Cardiac muscle cell (in vitro differentiated cells and primary cell): ENCODE data around the gene RPS4Y2. TPM values are rescaled to one million over a fixed set of nuclear protein-coding genes. Genes with fewer than 3 reads are reported as not detected.

Source experiments
- DNase-seq, 2 donors: peaks; one replicate each; pipeline versions ENCODE4 v3.0.0 to v3.0.0-alpha.2; 2010 to 2017; ENCODE audit warnings: low read depth in 1 of 2, low spot score in 1 of 2
- H3K27ac ChIP-seq: fragments of 200-600 bp; sonication (generic); 2 replicates; pipeline ENCODE4 v1.5.1; 2016
- H3K27me3 ChIP-seq: fragments of 200-600 bp; sonication (generic); 2 replicates; pipeline ENCODE4 v1.6.0; 2016; ENCODE audit warnings: control low read depth
- H3K36me3 ChIP-seq: fragments of 200-600 bp; sonication (generic); 2 replicates; pipeline ENCODE4 v1.5.1; 2016; ENCODE audit warnings: control low read depth
- H3K4me1 ChIP-seq: fragments of 200-600 bp; sonication (generic); 2 replicates; pipeline ENCODE4 v1.8.1; 2017; ENCODE audit warnings: low read depth, mild to moderate bottlenecking, mixed run types
- H3K4me3 ChIP-seq: fragments of 200-600 bp; sonication (generic); 2 replicates; pipeline ENCODE4 v1.5.1; 2016; ENCODE audit warnings: mild to moderate bottlenecking
- H3K9me3 ChIP-seq: fragments of 200-600 bp; sonication (generic); 2 replicates; pipeline ENCODE4 v1.5.1; 2017; ENCODE audit warnings: low read depth, mild to moderate bottlenecking, control low read depth
- CTCF ChIP-seq: IDR thresholded peaks from 2 replicates; pipeline ENCODE4 v1.5.1; 2012; ENCODE audit warnings: low read depth, mild to moderate bottlenecking, low read length
- polyA plus RNA-seq: library from polyadenylated mRNA; unstranded; fragments of >200 nt; fragmentation: Nextera tagmentation; extraction: Ambion mirVana; gene quantifications from 2 replicates; pipeline ENCODE4 v1.2.1, GENCODE V29; 2016
- total RNA-seq: library from RNA; depleted of rRNA; stranded (reverse); fragments of >200 nt; gene quantifications from 2 replicates; pipeline ENCODE4 v1.2.3, GENCODE V29; 2016

RPS4Y2 gene
- total and polyA plus RNA-seq, 2 experiments from 2014 or later: not detected

GRCh38 chrY:20798351-20799049, 42.6 kb downstream of the RPS4Y2 start:
- Histone ChIP-seq H3K4me1 (no peaks in the 10 kb centered on the region), H3K36me3 (no peaks in the 10 kb centered on the region), H3K4me3 (no peak overlapping the region), H3K9me3 (no peaks in the 10 kb centered on the region), H3K27ac (no peak overlapping the region), H3K27me3 (no peaks in the 10 kb centered on the region)
- no peak for TF ChIP-seq CTCF
- no peak for DNase-seq

GRCh38 chrY:20802659-20803058, 46.8 kb downstream of the RPS4Y2 start:
- no peak for DNase-seq
- Histone ChIP-seq H3K4me1 (no peaks in the 10 kb centered on the region), H3K4me3 (no peak overlapping the region), H3K9me3 (no peaks in the 10 kb centered on the region), H3K27ac (no peak overlapping the region), H3K36me3 (no peaks in the 10 kb centered on the region), H3K27me3 (no peaks in the 10 kb centered on the region)
- TF ChIP-seq CTCF: no peak

GRCh38 chrY:20806243-20806642, 50.3 kb downstream of the RPS4Y2 start:
- Histone ChIP-seq H3K4me3 (no peak overlapping the region), H3K9me3 (no peaks in the 10 kb centered on the region), H3K27ac (no peak overlapping the region), H3K36me3 (no peaks in the 10 kb centered on the region), H3K4me1 (no peaks in the 10 kb centered on the region), H3K27me3 (no peaks in the 10 kb centered on the region)
- no peak for TF ChIP-seq CTCF
- no peak for DNase-seq

- H3K4me3 ChIP-seq: no peak overlapping the region
These were observed 57.6 kb downstream of the RPS4Y2 start for GRCh38 chrY:20813459-20813858.

GRCh38 chrY:20814794-20815193, 58.9 kb downstream of the RPS4Y2 start:
- Histone ChIP-seq H3K4me1 (no peaks in the 10 kb centered on the region), H3K27ac (no peak overlapping the region), H3K36me3 (no peaks in the 10 kb centered on the region), H3K4me3 (no peak overlapping the region), H3K27me3 (no peaks in the 10 kb centered on the region), H3K9me3 (no peaks in the 10 kb centered on the region)
- DNase-seq: no peak
- TF ChIP-seq CTCF: no peak

More at GRCh38 chrY:20813459-20813858, 57.6 kb downstream of the RPS4Y2 start:
- Histone ChIP-seq H3K36me3 (no peaks in the 10 kb centered on the region), H3K9me3 (no peaks in the 10 kb centered on the region), H3K27ac (no peak overlapping the region), H3K4me1 (no peaks in the 10 kb centered on the region), H3K27me3 (no peaks in the 10 kb centered on the region)
- TF ChIP-seq CTCF: no peak
- DNase-seq: no peak
